HL-60 (cell line): ENCODE results near the gene LRRC61.

Experiments
- DNase-seq, 2 experiments: peaks; one replicate each; pipeline ENCODE4 v3.0.0-alpha.2; 2010 to 2020; ENCODE audit warnings: low read depth in 1 of 2, low spot score in 1 of 2
- H3K27ac ChIP-seq: fragments of 250-450 bp; sonication (Bioruptor Pico); replicated peaks from 2 replicates; pipeline ENCODE4 v1.5.1; 2020; ENCODE audit warnings: mild to moderate bottlenecking, moderate library complexity
- H3K27me3 ChIP-seq: fragments of 250-450 bp; sonication (Bioruptor Pico); 2 replicates; pipeline ENCODE4 v1.5.1; 2021; ENCODE audit warnings: mild to moderate bottlenecking, moderate library complexity; ENCODE audit not compliant: insufficient read depth, poor library complexity, severe bottlenecking
- H3K4me3 ChIP-seq: replicated peaks from 2 replicates; pipeline ENCODE4 v1.5.1; 2011; ENCODE audit warnings: mild to moderate bottlenecking, control low read depth, low read length; ENCODE audit not compliant: insufficient read depth
- GABPA ChIP-seq: IDR thresholded peaks from 2 replicates; pipeline ENCODE4 v1.6.1; 2012; ENCODE audit warnings: low read depth
- POLR2AphosphoS5 ChIP-seq: IDR thresholded peaks from 2 replicates; pipeline ENCODE4 v1.6.1; 2012; ENCODE audit warnings: low read depth
- SPI1 ChIP-seq: IDR thresholded peaks from 2 replicates; pipeline ENCODE4 v1.6.1; 2012; ENCODE audit warnings: low read depth, mild to moderate bottlenecking, borderline replicate concordance
- TF ChIP-seq, protein P1 (sequence below): IDR thresholded peaks from 2 replicates; pipeline ENCODE4 v1.6.1; 2012; ENCODE audit warnings: low read depth; ENCODE audit not compliant: insufficient replicate concordance
- TF ChIP-seq, protein P2 (sequence below): IDR thresholded peaks from one replicate; pipeline ENCODE4 v1.5.1; 2011; ENCODE audit warnings: low read length, control low read depth, inconsistent platforms; ENCODE audit not compliant: insufficient read depth

Gene LRRC61

DNA sequence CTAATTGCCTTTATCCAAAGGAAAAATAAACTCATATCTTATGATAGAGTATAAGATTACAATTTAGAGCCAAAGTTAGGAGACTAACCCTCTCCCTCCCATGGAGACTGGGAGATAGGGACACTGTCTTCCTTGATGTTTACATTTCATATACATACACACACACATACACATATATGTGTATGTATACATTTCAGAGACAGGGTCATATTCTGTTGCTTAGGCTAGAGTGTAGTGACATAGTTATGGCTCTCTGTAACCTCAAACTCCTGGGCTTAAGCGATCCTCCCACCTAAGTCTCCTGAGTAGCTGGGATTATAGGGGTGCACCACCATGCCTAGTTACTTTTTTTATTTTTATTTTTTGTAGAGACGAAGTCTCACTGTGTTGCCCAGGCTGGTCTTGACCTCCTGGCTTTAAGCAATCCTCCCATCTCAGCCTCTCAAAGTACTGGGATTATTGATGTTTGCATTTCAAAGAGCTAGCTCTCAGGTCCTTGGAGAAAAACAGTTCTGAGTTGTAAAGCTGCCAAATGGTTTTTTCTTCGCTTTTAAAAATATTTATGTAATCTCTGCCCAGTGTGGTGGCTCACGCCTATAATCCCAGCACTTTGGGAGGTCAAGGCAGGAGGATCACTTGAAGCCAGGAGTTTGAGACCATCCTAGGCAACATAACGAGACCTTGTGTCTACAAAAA is 37.4 kb downstream of the LRRC61 start:
- TF ChIP-seq, protein P1, sequence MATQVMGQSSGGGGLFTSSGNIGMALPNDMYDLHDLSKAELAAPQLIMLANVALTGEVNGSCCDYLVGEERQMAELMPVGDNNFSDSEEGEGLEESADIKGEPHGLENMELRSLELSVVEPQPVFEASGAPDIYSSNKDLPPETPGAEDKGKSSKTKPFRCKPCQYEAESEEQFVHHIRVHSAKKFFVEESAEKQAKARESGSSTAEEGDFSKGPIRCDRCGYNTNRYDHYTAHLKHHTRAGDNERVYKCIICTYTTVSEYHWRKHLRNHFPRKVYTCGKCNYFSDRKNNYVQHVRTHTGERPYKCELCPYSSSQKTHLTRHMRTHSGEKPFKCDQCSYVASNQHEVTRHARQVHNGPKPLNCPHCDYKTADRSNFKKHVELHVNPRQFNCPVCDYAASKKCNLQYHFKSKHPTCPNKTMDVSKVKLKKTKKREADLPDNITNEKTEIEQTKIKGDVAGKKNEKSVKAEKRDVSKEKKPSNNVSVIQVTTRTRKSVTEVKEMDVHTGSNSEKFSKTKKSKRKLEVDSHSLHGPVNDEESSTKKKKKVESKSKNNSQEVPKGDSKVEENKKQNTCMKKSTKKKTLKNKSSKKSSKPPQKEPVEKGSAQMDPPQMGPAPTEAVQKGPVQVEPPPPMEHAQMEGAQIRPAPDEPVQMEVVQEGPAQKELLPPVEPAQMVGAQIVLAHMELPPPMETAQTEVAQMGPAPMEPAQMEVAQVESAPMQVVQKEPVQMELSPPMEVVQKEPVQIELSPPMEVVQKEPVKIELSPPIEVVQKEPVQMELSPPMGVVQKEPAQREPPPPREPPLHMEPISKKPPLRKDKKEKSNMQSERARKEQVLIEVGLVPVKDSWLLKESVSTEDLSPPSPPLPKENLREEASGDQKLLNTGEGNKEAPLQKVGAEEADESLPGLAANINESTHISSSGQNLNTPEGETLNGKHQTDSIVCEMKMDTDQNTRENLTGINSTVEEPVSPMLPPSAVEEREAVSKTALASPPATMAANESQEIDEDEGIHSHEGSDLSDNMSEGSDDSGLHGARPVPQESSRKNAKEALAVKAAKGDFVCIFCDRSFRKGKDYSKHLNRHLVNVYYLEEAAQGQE: no peak
- TF ChIP-seq POLR2AphosphoS5 (no peak), GABPA (no peak), SPI1 (no peak)
- TF ChIP-seq, protein P2, sequence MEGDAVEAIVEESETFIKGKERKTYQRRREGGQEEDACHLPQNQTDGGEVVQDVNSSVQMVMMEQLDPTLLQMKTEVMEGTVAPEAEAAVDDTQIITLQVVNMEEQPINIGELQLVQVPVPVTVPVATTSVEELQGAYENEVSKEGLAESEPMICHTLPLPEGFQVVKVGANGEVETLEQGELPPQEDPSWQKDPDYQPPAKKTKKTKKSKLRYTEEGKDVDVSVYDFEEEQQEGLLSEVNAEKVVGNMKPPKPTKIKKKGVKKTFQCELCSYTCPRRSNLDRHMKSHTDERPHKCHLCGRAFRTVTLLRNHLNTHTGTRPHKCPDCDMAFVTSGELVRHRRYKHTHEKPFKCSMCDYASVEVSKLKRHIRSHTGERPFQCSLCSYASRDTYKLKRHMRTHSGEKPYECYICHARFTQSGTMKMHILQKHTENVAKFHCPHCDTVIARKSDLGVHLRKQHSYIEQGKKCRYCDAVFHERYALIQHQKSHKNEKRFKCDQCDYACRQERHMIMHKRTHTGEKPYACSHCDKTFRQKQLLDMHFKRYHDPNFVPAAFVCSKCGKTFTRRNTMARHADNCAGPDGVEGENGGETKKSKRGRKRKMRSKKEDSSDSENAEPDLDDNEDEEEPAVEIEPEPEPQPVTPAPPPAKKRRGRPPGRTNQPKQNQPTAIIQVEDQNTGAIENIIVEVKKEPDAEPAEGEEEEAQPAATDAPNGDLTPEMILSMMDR: no peak
- Histone ChIP-seq H3K27ac (no peak overlapping the region), H3K27me3 (no peaks in the 10 kb centered on the region), H3K4me3 (no peak overlapping the region)
- DNase-seq: no peak

DNA sequence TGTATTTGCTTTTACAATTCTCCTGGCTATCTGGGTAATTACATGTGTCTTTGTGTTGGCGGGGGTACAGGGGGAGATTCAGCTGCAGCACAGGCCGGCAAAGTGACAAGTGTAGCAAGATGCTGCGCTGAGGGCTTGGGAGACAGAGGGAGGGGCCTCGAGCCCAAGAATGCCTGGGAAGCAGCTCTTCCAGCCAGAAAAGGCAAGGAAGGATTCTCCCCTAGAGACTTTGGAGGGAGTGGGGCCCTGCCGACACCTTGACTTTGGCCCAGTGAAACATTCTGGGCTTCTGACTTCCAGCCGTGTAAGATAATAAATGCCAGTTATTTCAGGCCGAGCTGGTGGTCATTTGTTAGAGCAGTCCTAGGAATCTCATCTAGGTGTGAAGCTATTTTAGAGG is 38.2 kb downstream of the LRRC61 start:
- H3K27me3 ChIP-seq: no peaks in the 10 kb centered on the region
- DNase-seq: no peak
- H3K27ac ChIP-seq: no peak overlapping the region
- TF ChIP-seq, protein P1: no peak
- TF ChIP-seq SPI1 (no peak), GABPA (no peak), POLR2AphosphoS5 (no peak)
- H3K4me3 ChIP-seq: no peak overlapping the region

DNA sequence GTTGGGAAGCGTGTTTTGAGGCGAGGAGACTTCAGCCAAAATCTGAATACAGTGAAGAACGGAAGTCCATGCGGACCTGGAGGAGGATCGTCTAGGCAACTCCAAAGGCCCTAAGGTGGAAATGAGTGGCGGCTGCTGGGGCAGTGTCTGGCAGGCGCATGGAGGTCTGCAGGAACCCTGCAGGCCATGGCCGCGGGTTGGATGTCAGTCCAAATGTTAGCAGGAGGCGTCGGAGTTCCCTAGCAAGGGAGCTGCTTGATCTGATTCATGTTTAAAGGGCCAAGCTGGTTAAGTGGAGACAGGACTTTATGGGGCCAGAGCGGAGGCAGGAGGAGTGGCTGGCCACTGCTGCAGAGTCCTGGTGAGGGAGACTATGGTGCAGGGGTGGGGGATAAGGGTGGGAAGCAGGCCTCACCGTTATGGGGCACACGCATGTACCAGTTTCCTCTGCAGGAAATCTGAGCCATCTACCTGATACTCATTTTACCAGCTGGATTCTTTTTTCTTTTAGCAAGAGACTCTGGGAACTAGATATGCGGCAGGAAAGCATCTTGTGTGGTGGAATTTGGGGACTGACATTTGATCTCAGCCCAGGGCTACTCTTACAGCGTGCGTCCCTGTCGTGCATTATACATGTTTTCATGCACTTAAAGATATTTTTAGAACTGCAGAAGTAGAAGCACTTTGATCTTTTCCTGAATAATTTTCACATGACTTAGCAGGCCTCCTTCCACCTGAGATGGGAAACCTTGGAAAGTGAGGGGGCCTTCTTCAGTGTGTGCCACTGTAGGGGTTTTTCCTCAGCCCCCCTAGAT is 38.9 kb downstream of the LRRC61 start:
- Histone ChIP-seq H3K27ac (no peak overlapping the region), H3K27me3 (no peaks in the 10 kb centered on the region), H3K4me3 (no peak overlapping the region)
- DNase-seq: no peak
- no peak for TF ChIP-seq POLR2AphosphoS5
- TF ChIP-seq, protein P2: no peak
- TF ChIP-seq, protein P1: no peak
